Hepatocyte (in vitro differentiated cells): Measurements from ENCODE around the gene ROBO4. TPM values are rescaled to one million over a fixed set of nuclear protein-coding genes. Genes with fewer than 3 reads are reported as not detected.

ENCODE experiments used
- DNase-seq: peaks from one replicate; pipeline ENCODE4 v3.0.0-alpha.2; 2016; ENCODE audit warnings: low spot score
- H2AFZ ChIP-seq: fragments of 200-600 bp; sonication (generic); 2 replicates; pipeline ENCODE4 v1.6.0; 2016; ENCODE audit warnings: antibody characterized with exemption, mild to moderate bottlenecking
- H3K27ac ChIP-seq: fragments of 200-600 bp; sonication (generic); 2 replicates; pipeline ENCODE4 v1.5.1; 2016; ENCODE audit warnings: mild to moderate bottlenecking
- H3K27me3 ChIP-seq: fragments of 200-600 bp; sonication (generic); 2 replicates; pipeline ENCODE4 v1.6.1; 2016
- H3K36me3 ChIP-seq: fragments of 200-600 bp; sonication (generic); replicated peaks from 2 replicates; pipeline ENCODE4 v1.5.1; 2016; ENCODE audit warnings: low read depth; ENCODE audit not compliant: insufficient read depth
- H3K4me1 ChIP-seq: fragments of 200-600 bp; sonication (generic); 2 replicates; pipeline ENCODE4 v1.5.1; 2016; ENCODE audit warnings: mild to moderate bottlenecking, moderate library complexity; ENCODE audit not compliant: insufficient read depth
- H3K4me2 ChIP-seq: fragments of 200-600 bp; sonication (generic); 2 replicates; pipeline ENCODE4 v1.6.0; 2016
- H3K4me3 ChIP-seq: fragments of 200-600 bp; sonication (generic); 2 replicates; pipeline ENCODE4 v1.5.1; 2016; ENCODE audit warnings: mild to moderate bottlenecking
- H3K79me2 ChIP-seq: fragments of 200-600 bp; sonication (generic); 2 replicates; pipeline ENCODE4 v1.6.0; 2017; ENCODE audit warnings: mild to moderate bottlenecking
- H3K9me2 ChIP-seq: fragments of 200-600 bp; sonication (generic); replicated peaks from 2 replicates; pipeline ENCODE4 v1.6.0; 2017; ENCODE audit warnings: mild to moderate bottlenecking; ENCODE audit not compliant: insufficient read depth
- H3K9me3 ChIP-seq: fragments of 200-600 bp; sonication (generic); 2 replicates; pipeline ENCODE4 v1.5.1; 2016; ENCODE audit warnings: low read depth, mild to moderate bottlenecking
- H4K20me1 ChIP-seq: fragments of 200-600 bp; sonication (generic); 2 replicates; pipeline ENCODE4 v1.6.0; 2016; ENCODE audit warnings: mild to moderate bottlenecking; ENCODE audit not compliant: insufficient read depth, poor library complexity, severe bottlenecking
- EZH2 ChIP-seq: fragments of 200-600 bp; sonication (generic); IDR thresholded peaks from 2 replicates; pipeline ENCODE4 v1.6.1; 2016; ENCODE audit warnings: antibody characterized with exemption, mild to moderate bottlenecking, borderline replicate concordance
- EZH2phosphoT487 ChIP-seq: fragments of 200-600 bp; sonication (generic); IDR thresholded peaks from one replicate; pipeline ENCODE4 v1.6.1; 2018; ENCODE audit warnings: antibody characterized with exemption, mild to moderate bottlenecking, low read depth, moderate library complexity; ENCODE audit not compliant: unreplicated experiment, severe bottlenecking
- WGBS: methylation state at CpG from one replicate; pipeline ENCODE4 v1.1.6; 2016; ENCODE audit warnings: low lambda C conversion rate; ENCODE audit errors: missing lambda C conversion rate; 5-methylcytosine and 5-hydroxymethylcytosine counted together
- polyA plus RNA-seq: library from polyadenylated mRNA; unstranded; fragments of >200 nt; fragmentation: Nextera tagmentation; extraction: Ambion mirVana; gene quantifications from 2 replicates; pipeline ENCODE4 v1.2.1, GENCODE V29; 2016
- total RNA-seq: library from RNA; depleted of rRNA; stranded (reverse); fragments of >200 nt; gene quantifications from 2 replicates; pipeline ENCODE4 v1.2.3, GENCODE V29; 2014
- TF ChIP-seq, protein P1 (sequence below): fragments of 200-600 bp; sonication (generic); IDR thresholded peaks from 2 replicates; pipeline ENCODE4 v1.5.1; 2016; ENCODE audit warnings: antibody characterized with exemption, mild to moderate bottlenecking; ENCODE audit not compliant: poor library complexity

ROBO4 gene
- total and polyA plus RNA-seq, 2 experiments from 2014 or later: 0.28 to 2.0 TPM

DNA sequence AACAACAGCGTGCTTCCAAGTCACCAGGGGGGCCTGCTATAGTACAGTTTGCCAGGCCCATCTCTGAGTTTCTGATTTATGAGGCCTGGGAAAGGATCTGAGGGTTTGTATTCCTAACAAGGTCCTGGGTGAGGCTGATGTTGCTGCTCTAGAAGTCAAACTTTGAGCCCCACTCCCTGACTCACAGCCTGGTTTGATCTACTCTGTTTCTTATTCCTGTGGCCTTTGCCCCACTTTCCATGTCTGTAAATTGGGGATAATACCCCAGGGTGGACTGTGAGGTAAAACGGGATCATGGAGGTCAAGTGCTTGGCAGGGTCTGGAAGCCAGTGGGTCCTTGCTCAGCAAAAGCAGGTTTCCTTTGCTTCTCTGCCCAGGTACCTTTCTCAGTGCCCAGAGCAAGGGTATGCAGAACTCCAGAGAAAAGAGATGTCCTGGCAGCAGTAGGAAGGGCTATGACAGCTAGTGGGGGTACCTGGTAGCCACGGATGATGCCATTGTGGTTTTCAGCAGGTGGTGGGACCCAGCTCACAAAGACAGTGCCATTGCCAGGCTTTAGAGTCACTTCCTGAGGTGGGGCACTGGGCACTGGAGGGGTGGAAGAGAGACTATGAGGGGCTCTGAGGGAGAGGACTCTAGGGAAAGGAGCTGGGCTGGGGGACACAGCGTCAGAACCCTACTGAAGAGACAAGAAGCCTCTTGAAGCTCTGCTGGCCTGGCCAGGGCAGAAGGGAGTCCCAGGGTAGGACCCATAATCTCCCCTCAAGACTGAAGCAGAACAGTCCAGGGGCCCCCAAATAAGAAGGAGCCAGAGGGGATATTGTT, 2.8 kb downstream of the ROBO4 start:
- H3K79me2 ChIP-seq: no peaks in the 10 kb centered on the region
- TF ChIP-seq, protein P1, sequence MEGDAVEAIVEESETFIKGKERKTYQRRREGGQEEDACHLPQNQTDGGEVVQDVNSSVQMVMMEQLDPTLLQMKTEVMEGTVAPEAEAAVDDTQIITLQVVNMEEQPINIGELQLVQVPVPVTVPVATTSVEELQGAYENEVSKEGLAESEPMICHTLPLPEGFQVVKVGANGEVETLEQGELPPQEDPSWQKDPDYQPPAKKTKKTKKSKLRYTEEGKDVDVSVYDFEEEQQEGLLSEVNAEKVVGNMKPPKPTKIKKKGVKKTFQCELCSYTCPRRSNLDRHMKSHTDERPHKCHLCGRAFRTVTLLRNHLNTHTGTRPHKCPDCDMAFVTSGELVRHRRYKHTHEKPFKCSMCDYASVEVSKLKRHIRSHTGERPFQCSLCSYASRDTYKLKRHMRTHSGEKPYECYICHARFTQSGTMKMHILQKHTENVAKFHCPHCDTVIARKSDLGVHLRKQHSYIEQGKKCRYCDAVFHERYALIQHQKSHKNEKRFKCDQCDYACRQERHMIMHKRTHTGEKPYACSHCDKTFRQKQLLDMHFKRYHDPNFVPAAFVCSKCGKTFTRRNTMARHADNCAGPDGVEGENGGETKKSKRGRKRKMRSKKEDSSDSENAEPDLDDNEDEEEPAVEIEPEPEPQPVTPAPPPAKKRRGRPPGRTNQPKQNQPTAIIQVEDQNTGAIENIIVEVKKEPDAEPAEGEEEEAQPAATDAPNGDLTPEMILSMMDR: no peak
- TF ChIP-seq EZH2 (no peak), EZH2phosphoT487 (no peak)
- no peaks in the 10 kb centered on the region for H3K9me2 ChIP-seq
- H3K36me3 ChIP-seq: no peaks in the 10 kb centered on the region
- DNase-seq: no peak
- no peaks in the 10 kb centered on the region for H4K20me1 ChIP-seq
- no peak overlapping the region for H3K27ac ChIP-seq
- H3K4me3 ChIP-seq: no peak overlapping the region
- peaks cover 4% of the 10 kb centered on the region for H3K27me3 ChIP-seq
- no peaks in the 10 kb centered on the region for H3K4me1 ChIP-seq
- 67% methylated on average over 4 of the region's 4 CpGs for WGBS
- no peaks in the 10 kb centered on the region for H3K9me3 ChIP-seq
- no peak overlapping the region for H2AFZ ChIP-seq
- no peak overlapping the region for H3K4me2 ChIP-seq

- Histone ChIP-seq H3K4me3 (no peak overlapping the region), H3K27ac (no peak overlapping the region), H2AFZ (no peak overlapping the region), H3K36me3 (no peaks in the 10 kb centered on the region), H3K4me1 (no peaks in the 10 kb centered on the region), H3K9me3 (no peaks in the 10 kb centered on the region), H3K27me3 (no peaks in the 10 kb centered on the region), H4K20me1 (no peaks in the 10 kb centered on the region), H3K4me2 (no peak overlapping the region), H3K9me2 (no peaks in the 10 kb centered on the region), H3K79me2 (no peaks in the 10 kb centered on the region)
- 93% methylated on average over 12 of the region's 14 CpGs for WGBS
- no peak for DNase-seq
- no peak for TF ChIP-seq EZH2phosphoT487
- TF ChIP-seq, protein P1: no peak
- TF ChIP-seq EZH2: no peak
These were observed 3.8 kb downstream of the ROBO4 start for GRCh38 chr11:124893781-124894401.

DNA sequence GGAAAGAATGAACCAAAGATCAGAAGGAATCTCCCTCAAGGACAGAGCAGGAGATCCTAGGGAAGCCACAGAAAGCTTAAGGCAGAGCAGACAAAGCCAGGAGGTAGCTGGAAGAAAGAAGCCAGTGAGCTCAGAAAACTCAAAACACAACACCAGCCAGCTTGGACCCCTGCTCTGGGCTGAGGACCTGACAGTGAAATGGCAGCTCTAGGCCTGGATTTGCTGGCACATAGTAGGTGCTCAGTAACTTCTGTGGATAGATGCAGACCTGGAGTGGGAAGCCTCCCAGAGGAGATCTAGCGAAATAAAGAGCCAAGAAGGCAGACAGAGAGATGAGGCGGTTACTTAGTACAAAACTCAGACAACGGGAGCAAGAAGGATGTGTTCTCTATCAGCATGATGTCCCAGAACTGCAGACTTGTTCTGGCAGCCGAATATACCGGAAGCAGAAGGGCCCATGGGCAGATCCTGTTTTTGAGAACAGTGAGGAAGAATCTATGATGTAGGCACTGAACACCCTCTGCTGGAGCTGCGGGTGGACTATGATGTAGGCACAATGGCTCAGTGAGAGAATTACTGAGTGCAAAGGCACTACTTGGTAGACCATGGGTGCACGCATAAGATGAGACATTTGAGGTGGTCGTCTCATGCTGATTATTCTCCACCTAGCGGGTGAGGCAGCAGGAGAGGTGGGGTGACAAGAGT, 4.8 kb downstream of the ROBO4 start:
- no peaks in the 10 kb centered on the region for H3K4me1 ChIP-seq
- H3K9me3 ChIP-seq: no peaks in the 10 kb centered on the region
- 95% methylated on average over 9 of the region's 9 CpGs for whole genome bisulfite sequencing
- H3K27ac ChIP-seq: no peak overlapping the region
- no peak overlapping the region for H3K4me2 ChIP-seq
- H3K9me2 ChIP-seq: no peaks in the 10 kb centered on the region
- TF ChIP-seq, protein P1: no peak
- TF ChIP-seq EZH2 (no peak), EZH2phosphoT487 (no peak)
- no peak overlapping the region for H2AFZ ChIP-seq
- DNase-seq: no peak
- H4K20me1 ChIP-seq: no peaks in the 10 kb centered on the region
- no peak overlapping the region for H3K4me3 ChIP-seq
- no peaks in the 10 kb centered on the region for H3K27me3 ChIP-seq
- H3K79me2 ChIP-seq: no peaks in the 10 kb centered on the region
- no peaks in the 10 kb centered on the region for H3K36me3 ChIP-seq
